ENCODE results near the gene RNF114.
"Not testable (repeated sequence)": the region's sequence is repeated elsewhere in the genome, so short reads cannot be mapped to it uniquely, and the experiment has no call there.

The RNF114 gene

GRCh38 chr20:49948809-49949507 is 12.8 kb downstream of the RNF114 start:
- H3K27ac ChIP-seq, result peak overlapping the region; percentile 98
- H3K36me3 ChIP-seq (replicated peaks), result peaks cover 67% of the 10 kb centered on the region
- DNase-seq, result peak; percentile 97

GRCh38 chr20:49951151-49951550 is 15.0 kb downstream of the RNF114 start:
- Histone ChIP-seq H3K27ac (peak overlapping the region; percentile 67), H3K27me3 (replicated peaks) (no peaks in the 10 kb centered on the region), H3K36me3 (replicated peaks) (peaks cover 69% of the 10 kb centered on the region), H3K4me3 (ENCODE audit: low read depth, low read length) (no peak overlapping the region)
- DNase-seq, result no peak
- in situ Hi-C loops (cut with HindIII; ENCODE audit: low pct_ligation_motif_present, low sequenced_read_pairs), result no loop called here
- no peak for TF ChIP-seq CTCF (IDR thresholded peaks at IDR 0.05; ENCODE audit: low read depth, low read length, missing control alignments)

More at GRCh38 chr20:49948809-49949507, 12.8 kb downstream of the RNF114 start:
- in situ Hi-C loops (cut with HindIII; ENCODE audit: low pct_ligation_motif_present, low sequenced_read_pairs), result no loop called here
- no peak for TF ChIP-seq CTCF (IDR thresholded peaks at IDR 0.05; ENCODE audit: low read depth, low read length, missing control alignments)
- Histone ChIP-seq H3K27me3 (replicated peaks) (no peaks in the 10 kb centered on the region), H3K4me3 (ENCODE audit: low read depth, low read length) (no peak overlapping the region)

GRCh38 chr20:49955167-49955566 is 19.0 kb downstream of the RNF114 start:
- H3K27me3 ChIP-seq (replicated peaks), result no peaks in the 10 kb centered on the region
- DNase-seq, result no peak
- TF ChIP-seq CTCF (IDR thresholded peaks at IDR 0.05; ENCODE audit: low read depth, low read length, missing control alignments), result no peak
- no peak overlapping the region for H3K4me3 ChIP-seq (ENCODE audit: low read depth, low read length)
- peaks cover 54% of the 10 kb centered on the region for H3K36me3 ChIP-seq (replicated peaks)
- in situ Hi-C loops (cut with HindIII; ENCODE audit: low pct_ligation_motif_present, low sequenced_read_pairs), result no loop called here
- H3K27ac ChIP-seq, result no peak overlapping the region

GRCh38 chr20:49955830-49956396 is 19.7 kb downstream of the RNF114 start:
- peaks cover 47% of the 10 kb centered on the region for H3K36me3 ChIP-seq (replicated peaks)
- DNase-seq; H3K4me3 ChIP-seq (ENCODE audit: low read depth, low read length); in situ Hi-C loops (cut with HindIII; ENCODE audit: low pct_ligation_motif_present, low sequenced_read_pairs); H3K27me3 ChIP-seq (replicated peaks); H3K27ac ChIP-seq: not testable (repeated sequence)

- H3K27me3 ChIP-seq (replicated peaks), result no peaks in the 10 kb centered on the region
- no peak for TF ChIP-seq CTCF (IDR thresholded peaks at IDR 0.05; ENCODE audit: low read depth, low read length, missing control alignments)
- no peak overlapping the region for H3K4me3 ChIP-seq (ENCODE audit: low read depth, low read length)
- peaks cover 46% of the 10 kb centered on the region for H3K36me3 ChIP-seq (replicated peaks)
- H3K27ac ChIP-seq, result no peak overlapping the region
- DNase-seq, result no peak
- in situ Hi-C loops (cut with HindIII; ENCODE audit: low pct_ligation_motif_present, low sequenced_read_pairs), result no loop called here
Measured at GRCh38 chr20:49956689-49957088, 20.5 kb downstream of the RNF114 start.

GRCh38 chr20:49957089-49957938 is 21.1 kb downstream of the RNF114 start:
- peaks cover 40% of the 10 kb centered on the region for H3K36me3 ChIP-seq (replicated peaks)
- H3K27me3 ChIP-seq (replicated peaks); DNase-seq; in situ Hi-C loops (cut with HindIII; ENCODE audit: low pct_ligation_motif_present, low sequenced_read_pairs); H3K27ac ChIP-seq; H3K4me3 ChIP-seq (ENCODE audit: low read depth, low read length): not testable (repeated sequence)
- peak; percentile 9 for TF ChIP-seq CTCF (IDR thresholded peaks at IDR 0.05; ENCODE audit: low read depth, low read length, missing control alignments)
